HEK293 (cell line): ENCODE data around the gene FNDC10.
A peak's percentile ranks its signal among the peaks of the same experiment; 100 is the strongest.
"Not testable (repeated sequence)": the region's sequence is repeated elsewhere in the genome, so short reads cannot be mapped to it uniquely, and the experiment has no call there.

Experiments
- CTCF ChIA-PET: fragments of 350-600 bp; formaldehyde crosslinking; extraction: SDS; loops from one replicate; lab custom pipeline; 2021; ENCODE audit warnings: antibody characterized with exemption; lab: Yijun Ruan, JAX
- POLR2A ChIA-PET: fragments of 300-600 bp; formaldehyde crosslinking; extraction: SDS; loops from one replicate; lab custom pipeline; 2020; ENCODE audit warnings: antibody characterized with exemption, inconsistent platforms; lab: Yijun Ruan, JAX
- H3K27ac ChIP-seq: fragments of 200-500 bp; sonication (Bioruptor generic); 2 replicates; pipeline ENCODE4 v1.5.1; 2014; ENCODE audit warnings: low read depth, low read length, control low read depth, inconsistent platforms; ENCODE audit errors: extremely low read depth
- H3K36me3 ChIP-seq, 2 experiments: fragments of 200-500 bp in 1 of 2; sonication (Bioruptor generic) in 1 of 2; 1 replicate in 1 of 2; 2 replicates in 1 of 2; pipeline ENCODE4 v1.5.1; 2014 to 2017; ENCODE audit warnings: inconsistent platforms in 2 of 2, low read length in 2 of 2; ENCODE audit not compliant: control insufficient read depth in 2 of 2, insufficient read depth in 1 of 2
- H3K4me1 ChIP-seq: fragments of 200-500 bp; sonication (Bioruptor generic); 2 replicates; pipeline ENCODE4 v1.5.1; 2014; ENCODE audit warnings: mild to moderate bottlenecking, low read length, inconsistent platforms; ENCODE audit not compliant: control insufficient read depth, insufficient read depth
- H3K4me3 ChIP-seq: 2 replicates; pipeline ENCODE4 v1.5.1; 2011; ENCODE audit warnings: low read depth, mild to moderate bottlenecking, control low read depth, low read length, moderate library complexity
- H3K9me3 ChIP-seq: fragments of 200-500 bp; sonication (Bioruptor generic); 2 replicates; pipeline ENCODE4 v1.5.1; 2014; ENCODE audit warnings: low read depth, low read length, inconsistent platforms; ENCODE audit not compliant: control insufficient read depth, insufficient read depth
- OSR2 ChIP-seq: fragments of 450-650 bp; formaldehyde crosslinking; IDR thresholded peaks from 2 replicates; pipeline ENCODE4 v1.5.1; 2016; ENCODE audit warnings: missing biosample characterization, missing genetic modification characterization
- PRDM1 ChIP-seq: fragments of 450-650 bp; formaldehyde crosslinking; IDR thresholded peaks from 2 replicates; pipeline ENCODE4; 2016; ENCODE audit warnings: missing biosample characterization, missing genetic modification characterization
- RBAK ChIP-seq: fragments of 450-650 bp; formaldehyde crosslinking; IDR thresholded peaks from 2 replicates; pipeline ENCODE4 v1.5.1; 2016; ENCODE audit warnings: missing biosample characterization, missing genetic modification characterization
- SCRT2 ChIP-seq: fragments of 450-650 bp; formaldehyde crosslinking; IDR thresholded peaks from 2 replicates; pipeline ENCODE4 v1.5.1; 2016; ENCODE audit warnings: missing biosample characterization, missing genetic modification characterization
- ZFP3 ChIP-seq: fragments of 450-650 bp; formaldehyde crosslinking; IDR thresholded peaks from 2 replicates; pipeline ENCODE4 v1.5.1; 2016; ENCODE audit warnings: low read depth, missing biosample characterization, missing genetic modification characterization
- ZNF112 ChIP-seq: fragments of 450-650 bp; formaldehyde crosslinking; IDR thresholded peaks from 2 replicates; pipeline ENCODE4 v1.5.0; 2017; ENCODE audit warnings: missing biosample characterization, missing genetic modification characterization
- ZNF138 ChIP-seq: fragments of 450-650 bp; formaldehyde crosslinking; IDR thresholded peaks from 2 replicates; pipeline ENCODE4 v1.5.1; 2016; ENCODE audit warnings: missing biosample characterization, missing genetic modification characterization, borderline replicate concordance
- ZNF514 ChIP-seq: fragments of 450-650 bp; formaldehyde crosslinking; IDR thresholded peaks from 2 replicates; pipeline ENCODE4 v1.5.1; 2016; ENCODE audit warnings: missing biosample characterization, missing genetic modification characterization
- ZNF549 ChIP-seq: fragments of 450-650 bp; IDR thresholded peaks from 2 replicates; pipeline ENCODE4 v1.5.1; 2018; ENCODE audit warnings: missing biosample characterization, missing genetic modification characterization, mild to moderate bottlenecking, inconsistent platforms, moderate library complexity
- ZNF585B ChIP-seq: fragments of 450-650 bp; formaldehyde crosslinking; IDR thresholded peaks from 2 replicates; pipeline ENCODE4 v1.5.1; 2016; ENCODE audit warnings: missing biosample characterization, missing genetic modification characterization
- ZNF600 ChIP-seq: fragments of 450-650 bp; formaldehyde crosslinking; IDR thresholded peaks from 2 replicates; pipeline ENCODE4 v1.5.1; 2016; ENCODE audit warnings: missing biosample characterization, missing genetic modification characterization
- TF ChIP-seq, protein P1 (sequence below): fragments of 450-650 bp; formaldehyde crosslinking; IDR thresholded peaks from 2 replicates; pipeline ENCODE4 v1.5.1; 2016; ENCODE audit warnings: missing biosample characterization, missing genetic modification characterization
- TF ChIP-seq, protein P2 (sequence below): fragments of 450-650 bp; formaldehyde crosslinking; IDR thresholded peaks from 2 replicates; pipeline ENCODE4 v1.5.1; 2016; ENCODE audit warnings: missing biosample characterization, missing genetic modification characterization
- TF ChIP-seq, protein P3 (sequence below): fragments of 450-650 bp; formaldehyde crosslinking; IDR thresholded peaks from 2 replicates; pipeline ENCODE4 v1.5.1; 2016; ENCODE audit warnings: missing biosample characterization, missing genetic modification characterization

Gene FNDC10

DNA sequence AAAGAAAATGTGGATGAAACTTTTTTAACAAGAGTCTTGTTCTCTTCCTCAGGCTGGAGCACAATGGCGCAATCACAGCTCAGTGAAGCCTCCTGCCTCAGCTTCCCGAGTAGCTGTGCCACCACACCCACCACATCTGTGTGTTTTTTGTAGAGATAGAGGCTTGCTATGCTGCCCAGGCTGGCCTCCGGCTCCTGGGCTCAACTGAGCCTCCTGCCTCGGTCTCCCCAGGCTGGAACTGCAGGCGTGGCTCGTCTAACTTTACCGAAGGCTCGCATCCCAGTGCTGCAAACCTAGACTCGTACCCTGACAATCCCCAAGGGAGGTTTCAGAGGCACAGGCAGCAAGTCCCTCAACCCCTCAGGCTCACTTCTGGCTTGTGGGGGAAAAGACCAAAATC is 39.8 kb downstream of the FNDC10 start (continued):
- TF ChIP-seq ZNF138 (tag by site-specific recombination): no peak
- TF ChIP-seq ZNF514 (tag by site-specific recombination): no peak
- no peak for TF ChIP-seq ZNF585B (tag by site-specific recombination)
- TF ChIP-seq RBAK (tag by site-specific recombination): no peak
- TF ChIP-seq, protein P1, sequence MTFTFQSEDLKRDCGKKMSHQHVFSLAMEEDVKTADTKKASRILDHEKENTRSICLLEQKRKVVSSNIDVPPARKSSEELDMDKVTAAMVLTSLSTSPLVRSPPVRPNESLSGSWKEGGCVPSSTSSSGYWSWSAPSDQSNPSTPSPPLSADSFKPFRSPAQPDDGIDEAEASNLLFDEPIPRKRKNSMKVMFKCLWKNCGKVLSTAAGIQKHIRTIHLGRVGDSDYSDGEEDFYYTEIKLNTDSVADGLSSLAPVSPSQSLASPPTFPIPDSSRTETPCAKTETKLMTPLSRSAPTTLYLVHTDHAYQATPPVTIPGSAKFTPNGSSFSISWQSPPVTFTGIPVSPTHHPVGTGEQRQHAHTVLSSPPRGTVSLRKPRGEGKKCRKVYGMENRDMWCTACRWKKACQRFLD (tag by site-specific recombination): no peak
- TF ChIP-seq OSR2 (tag by site-specific recombination): no peak
- TF ChIP-seq ZFP3: no peak

DNA sequence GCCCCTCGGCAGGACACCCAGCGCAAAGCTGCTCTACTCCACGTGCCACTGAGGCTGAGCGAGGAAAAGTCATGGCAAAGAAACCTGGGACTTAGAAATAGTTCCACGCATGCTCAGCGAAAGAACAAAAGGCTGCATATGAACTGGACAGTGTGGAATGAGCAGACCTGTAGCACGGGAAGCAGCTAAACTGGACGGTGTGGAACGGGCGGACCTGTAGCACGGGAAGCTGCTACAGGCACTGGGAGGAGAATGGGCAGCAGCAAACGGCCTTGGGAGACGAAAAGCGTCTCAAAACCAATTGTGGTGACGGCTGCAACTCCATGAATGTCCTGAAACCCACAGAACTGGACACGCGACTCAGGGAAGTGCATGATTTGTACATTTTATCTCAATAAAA is 40.9 kb downstream of the FNDC10 start:
- Histone ChIP-seq H3K9me3 (no peaks in the 10 kb centered on the region), H3K4me3 (no peak overlapping the region), H3K4me1 (no peaks in the 10 kb centered on the region; the same call in 1 of the 2 replicates), H3K36me3 (peaks cover 7 to 73% of the 10 kb centered on the region in 2 experiments; a peak in 2 of 3 replicates), H3K27ac (no peak overlapping the region)
- POLR2A ChIA-PET: interaction anchor here (0.6 kb wide), 1 partner anchor 28 kb away, joined by 3 read pairs; no protein-coding TSS in a partner anchor
- TF ChIP-seq ZNF112 (tag by site-specific recombination) (no peak), SCRT2 (tag by site-specific recombination) (peak; percentile 19; the same call in 1 of the 2 replicates)
- CTCF ChIA-PET: no interaction called here

DNA sequence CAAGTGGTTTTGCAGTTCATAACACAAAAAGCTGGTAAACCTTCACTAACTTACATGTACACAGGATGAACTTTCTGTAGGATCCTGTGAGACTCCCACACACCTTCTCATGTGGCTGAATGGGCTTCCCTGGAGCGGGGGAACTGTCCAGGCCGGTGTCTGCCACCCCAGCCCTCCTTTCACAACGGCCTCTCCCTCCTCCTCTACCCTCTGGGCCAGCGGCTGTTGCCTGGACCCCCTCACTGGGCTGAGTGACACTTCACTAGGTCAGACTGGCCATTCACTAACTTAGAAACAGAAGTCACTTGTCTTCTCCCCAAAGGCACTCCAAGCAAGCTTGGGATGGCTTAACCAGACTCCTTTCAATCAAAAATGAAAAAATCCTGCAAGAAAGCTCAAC is 41.3 kb downstream of the FNDC10 start:
- Histone ChIP-seq H3K36me3 (peaks cover 6 to 72% of the 10 kb centered on the region in 2 experiments; a peak in 2 of 3 replicates), H3K9me3 (no peaks in the 10 kb centered on the region), H3K4me1 (no peaks in the 10 kb centered on the region; the same call in 1 of the 2 replicates), H3K27ac (no peak overlapping the region), H3K4me3 (no peak overlapping the region)
- TF ChIP-seq ZNF600 (tag by site-specific recombination) (0 out of 2 replicates have a peak, but pooled peaks have one; percentile 28), PRDM1 (tag by site-specific recombination) (peak; percentile 56), ZNF549 (tag by site-specific recombination) (no peak)
- TF ChIP-seq, protein P2, sequence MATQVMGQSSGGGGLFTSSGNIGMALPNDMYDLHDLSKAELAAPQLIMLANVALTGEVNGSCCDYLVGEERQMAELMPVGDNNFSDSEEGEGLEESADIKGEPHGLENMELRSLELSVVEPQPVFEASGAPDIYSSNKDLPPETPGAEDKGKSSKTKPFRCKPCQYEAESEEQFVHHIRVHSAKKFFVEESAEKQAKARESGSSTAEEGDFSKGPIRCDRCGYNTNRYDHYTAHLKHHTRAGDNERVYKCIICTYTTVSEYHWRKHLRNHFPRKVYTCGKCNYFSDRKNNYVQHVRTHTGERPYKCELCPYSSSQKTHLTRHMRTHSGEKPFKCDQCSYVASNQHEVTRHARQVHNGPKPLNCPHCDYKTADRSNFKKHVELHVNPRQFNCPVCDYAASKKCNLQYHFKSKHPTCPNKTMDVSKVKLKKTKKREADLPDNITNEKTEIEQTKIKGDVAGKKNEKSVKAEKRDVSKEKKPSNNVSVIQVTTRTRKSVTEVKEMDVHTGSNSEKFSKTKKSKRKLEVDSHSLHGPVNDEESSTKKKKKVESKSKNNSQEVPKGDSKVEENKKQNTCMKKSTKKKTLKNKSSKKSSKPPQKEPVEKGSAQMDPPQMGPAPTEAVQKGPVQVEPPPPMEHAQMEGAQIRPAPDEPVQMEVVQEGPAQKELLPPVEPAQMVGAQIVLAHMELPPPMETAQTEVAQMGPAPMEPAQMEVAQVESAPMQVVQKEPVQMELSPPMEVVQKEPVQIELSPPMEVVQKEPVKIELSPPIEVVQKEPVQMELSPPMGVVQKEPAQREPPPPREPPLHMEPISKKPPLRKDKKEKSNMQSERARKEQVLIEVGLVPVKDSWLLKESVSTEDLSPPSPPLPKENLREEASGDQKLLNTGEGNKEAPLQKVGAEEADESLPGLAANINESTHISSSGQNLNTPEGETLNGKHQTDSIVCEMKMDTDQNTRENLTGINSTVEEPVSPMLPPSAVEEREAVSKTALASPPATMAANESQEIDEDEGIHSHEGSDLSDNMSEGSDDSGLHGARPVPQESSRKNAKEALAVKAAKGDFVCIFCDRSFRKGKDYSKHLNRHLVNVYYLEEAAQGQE (tag by site-specific recombination): peak; percentile 29; the same call in 1 of the 2 replicates
- CTCF ChIA-PET: interaction anchor here (0.7 kb wide), 1 partner anchor 40 kb away, joined by 5 read pairs; no protein-coding TSS in a partner anchor
- POLR2A ChIA-PET: interaction anchor here (0.6 to 0.7 kb wide), 2 partner anchors 28 to 62 kb away, joined by 3 read pairs; no protein-coding TSS in a partner anchor

DNA sequence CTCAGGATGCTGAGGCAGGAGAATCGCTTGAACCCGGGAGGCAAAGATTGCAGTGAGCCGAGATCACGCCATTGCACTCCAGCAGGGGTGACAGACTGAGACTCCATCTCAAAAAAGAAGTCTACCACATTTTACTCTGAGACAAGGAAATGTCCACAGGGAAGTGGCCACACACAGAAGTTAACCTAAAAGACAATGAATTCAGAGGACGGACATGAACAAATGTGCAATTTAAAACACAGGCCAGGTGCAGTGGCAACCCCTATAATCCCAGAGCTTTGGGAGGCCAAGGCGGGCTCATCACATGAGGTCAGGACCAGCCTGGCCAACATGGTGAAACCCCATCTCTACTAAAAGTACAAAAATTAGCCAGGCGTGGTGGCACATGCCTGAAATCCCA is 42.2 kb downstream of the FNDC10 start:
- TF ChIP-seq, protein P3, sequence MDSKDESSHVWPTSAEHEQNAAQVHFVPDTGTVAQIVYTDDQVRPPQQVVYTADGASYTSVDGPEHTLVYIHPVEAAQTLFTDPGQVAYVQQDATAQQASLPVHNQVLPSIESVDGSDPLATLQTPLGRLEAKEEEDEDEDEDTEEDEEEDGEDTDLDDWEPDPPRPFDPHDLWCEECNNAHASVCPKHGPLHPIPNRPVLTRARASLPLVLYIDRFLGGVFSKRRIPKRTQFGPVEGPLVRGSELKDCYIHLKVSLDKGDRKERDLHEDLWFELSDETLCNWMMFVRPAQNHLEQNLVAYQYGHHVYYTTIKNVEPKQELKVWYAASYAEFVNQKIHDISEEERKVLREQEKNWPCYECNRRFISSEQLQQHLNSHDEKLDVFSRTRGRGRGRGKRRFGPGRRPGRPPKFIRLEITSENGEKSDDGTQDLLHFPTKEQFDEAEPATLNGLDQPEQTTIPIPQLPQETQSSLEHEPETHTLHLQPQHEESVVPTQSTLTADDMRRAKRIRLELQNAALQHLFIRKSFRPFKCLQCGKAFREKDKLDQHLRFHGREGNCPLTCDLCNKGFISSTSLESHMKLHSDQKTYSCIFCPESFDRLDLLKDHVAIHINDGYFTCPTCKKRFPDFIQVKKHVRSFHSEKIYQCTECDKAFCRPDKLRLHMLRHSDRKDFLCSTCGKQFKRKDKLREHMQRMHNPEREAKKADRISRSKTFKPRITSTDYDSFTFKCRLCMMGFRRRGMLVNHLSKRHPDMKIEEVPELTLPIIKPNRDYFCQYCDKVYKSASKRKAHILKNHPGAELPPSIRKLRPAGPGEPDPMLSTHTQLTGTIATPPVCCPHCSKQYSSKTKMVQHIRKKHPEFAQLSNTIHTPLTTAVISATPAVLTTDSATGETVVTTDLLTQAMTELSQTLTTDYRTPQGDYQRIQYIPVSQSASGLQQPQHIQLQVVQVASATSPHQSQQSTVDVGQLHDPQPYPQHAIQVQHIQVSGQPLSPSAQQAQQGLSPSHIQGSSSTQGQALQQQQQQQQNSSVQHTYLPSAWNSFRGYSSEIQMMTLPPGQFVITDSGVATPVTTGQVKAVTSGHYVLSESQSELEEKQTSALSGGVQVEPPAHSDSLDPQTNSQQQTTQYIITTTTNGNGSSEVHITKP: peak; percentile 94
- TF ChIP-seq, all 188 proteins: peak for 1; not testable (repeated sequence) for 187
- CTCF ChIA-PET, H3K4me1 ChIP-seq, H3K9me3 ChIP-seq, H3K4me3 ChIP-seq, POLR2A ChIA-PET, H3K27ac ChIP-seq: not testable (repeated sequence)
- peaks cover 0 to 63% of the 10 kb centered on the region in 2 experiments; a peak in 2 of 3 replicates for H3K36me3 ChIP-seq

DNA sequence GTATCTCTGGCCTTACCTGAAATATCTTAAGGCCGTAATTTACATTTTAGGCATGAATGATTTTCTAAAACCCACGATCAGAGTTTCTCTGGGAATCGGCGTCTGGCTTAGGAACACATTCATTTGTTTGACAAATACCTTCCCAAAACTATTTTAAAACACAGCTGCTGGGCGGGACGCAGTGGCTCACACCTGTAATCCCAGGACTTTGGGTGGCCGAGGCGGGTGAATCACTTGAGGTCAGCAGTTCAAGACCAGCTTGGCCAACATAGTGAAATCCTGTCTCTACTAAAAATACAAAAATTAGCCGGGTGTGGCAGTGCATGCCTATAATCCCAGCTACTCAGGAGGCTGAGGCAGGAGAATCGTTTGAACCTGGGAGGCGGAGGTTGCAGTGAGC is 43.0 kb downstream of the FNDC10 start:
- POLR2A ChIA-PET: interaction anchor here (0.6 kb wide), 1 partner anchor 969 kb away, joined by 3 read pairs; the partner anchor contains the start of gene PANK4
- H3K4me3 ChIP-seq, H3K9me3 ChIP-seq, H3K27ac ChIP-seq, CTCF ChIA-PET, H3K4me1 ChIP-seq: not testable (repeated sequence)
- H3K36me3 ChIP-seq: peaks cover 0 to 57% of the 10 kb centered on the region in 2 experiments; a peak in 2 of 3 replicates
